Omental fat pad (tissue), 4 donors: ENCODE measurements around the gene PRR33. TPM values are rescaled to one million over a fixed set of nuclear protein-coding genes. Genes with fewer than 3 reads are reported as not detected.

Experiments used
- ATAC-seq: fragments of 150-250 bp; one replicate; pipeline ENCODE4 v1.9.1; 2016; ENCODE audit warnings: mild to moderate bottlenecking, moderate library complexity; ENCODE audit not compliant: low FRiP score
- DNase-seq: peaks from one replicate; pipeline ENCODE4 v3.0.0-alpha.2; 2019; ENCODE audit warnings: low spot score
- total RNA-seq, 4 donors: library from RNA; depleted of rRNA; stranded (reverse); fragments of >200 nt; gene quantifications; one replicate each; pipeline ENCODE4 v1.1.0, GENCODE V29; 2016
- TF ChIP-seq, protein P1 (sequence below), 3 donors: fragments of 450-650 bp; IDR thresholded peaks; one replicate each; pipeline ENCODE4 v1.5.1; 2016 to 2017; ENCODE audit warnings: antibody characterized with exemption in 3 of 3, mild to moderate bottlenecking in 3 of 3, moderate library complexity in 2 of 3

PRR33 gene
- total RNA-seq, 4 donors from 2014 or later = not detected

DNA sequence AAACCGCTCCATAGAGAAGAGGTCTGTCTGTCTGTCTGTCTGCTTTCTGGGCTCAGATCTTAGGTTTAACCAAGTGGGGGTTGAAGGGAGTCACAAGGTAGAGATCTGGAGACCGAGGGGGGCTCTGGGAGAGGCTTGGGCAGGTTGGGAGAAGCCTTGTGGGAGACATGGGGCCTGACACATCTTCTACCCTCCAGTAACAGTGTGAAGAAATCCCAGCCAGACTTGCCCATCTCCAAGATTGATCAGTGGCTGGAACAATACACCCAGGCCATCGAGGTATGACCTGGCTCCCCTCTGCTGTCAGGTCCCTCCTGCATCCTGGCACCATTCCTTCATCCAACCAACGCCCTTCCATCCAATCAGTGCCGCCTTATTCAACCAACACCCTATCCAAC, 7.4 kb downstream of the PRR33 start:
- TF ChIP-seq, protein P1, sequence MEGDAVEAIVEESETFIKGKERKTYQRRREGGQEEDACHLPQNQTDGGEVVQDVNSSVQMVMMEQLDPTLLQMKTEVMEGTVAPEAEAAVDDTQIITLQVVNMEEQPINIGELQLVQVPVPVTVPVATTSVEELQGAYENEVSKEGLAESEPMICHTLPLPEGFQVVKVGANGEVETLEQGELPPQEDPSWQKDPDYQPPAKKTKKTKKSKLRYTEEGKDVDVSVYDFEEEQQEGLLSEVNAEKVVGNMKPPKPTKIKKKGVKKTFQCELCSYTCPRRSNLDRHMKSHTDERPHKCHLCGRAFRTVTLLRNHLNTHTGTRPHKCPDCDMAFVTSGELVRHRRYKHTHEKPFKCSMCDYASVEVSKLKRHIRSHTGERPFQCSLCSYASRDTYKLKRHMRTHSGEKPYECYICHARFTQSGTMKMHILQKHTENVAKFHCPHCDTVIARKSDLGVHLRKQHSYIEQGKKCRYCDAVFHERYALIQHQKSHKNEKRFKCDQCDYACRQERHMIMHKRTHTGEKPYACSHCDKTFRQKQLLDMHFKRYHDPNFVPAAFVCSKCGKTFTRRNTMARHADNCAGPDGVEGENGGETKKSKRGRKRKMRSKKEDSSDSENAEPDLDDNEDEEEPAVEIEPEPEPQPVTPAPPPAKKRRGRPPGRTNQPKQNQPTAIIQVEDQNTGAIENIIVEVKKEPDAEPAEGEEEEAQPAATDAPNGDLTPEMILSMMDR (IDR thresholded peaks at IDR 0.05) = no peak
- ATAC-seq (no peak), DNase-seq (no peak)

DNA sequence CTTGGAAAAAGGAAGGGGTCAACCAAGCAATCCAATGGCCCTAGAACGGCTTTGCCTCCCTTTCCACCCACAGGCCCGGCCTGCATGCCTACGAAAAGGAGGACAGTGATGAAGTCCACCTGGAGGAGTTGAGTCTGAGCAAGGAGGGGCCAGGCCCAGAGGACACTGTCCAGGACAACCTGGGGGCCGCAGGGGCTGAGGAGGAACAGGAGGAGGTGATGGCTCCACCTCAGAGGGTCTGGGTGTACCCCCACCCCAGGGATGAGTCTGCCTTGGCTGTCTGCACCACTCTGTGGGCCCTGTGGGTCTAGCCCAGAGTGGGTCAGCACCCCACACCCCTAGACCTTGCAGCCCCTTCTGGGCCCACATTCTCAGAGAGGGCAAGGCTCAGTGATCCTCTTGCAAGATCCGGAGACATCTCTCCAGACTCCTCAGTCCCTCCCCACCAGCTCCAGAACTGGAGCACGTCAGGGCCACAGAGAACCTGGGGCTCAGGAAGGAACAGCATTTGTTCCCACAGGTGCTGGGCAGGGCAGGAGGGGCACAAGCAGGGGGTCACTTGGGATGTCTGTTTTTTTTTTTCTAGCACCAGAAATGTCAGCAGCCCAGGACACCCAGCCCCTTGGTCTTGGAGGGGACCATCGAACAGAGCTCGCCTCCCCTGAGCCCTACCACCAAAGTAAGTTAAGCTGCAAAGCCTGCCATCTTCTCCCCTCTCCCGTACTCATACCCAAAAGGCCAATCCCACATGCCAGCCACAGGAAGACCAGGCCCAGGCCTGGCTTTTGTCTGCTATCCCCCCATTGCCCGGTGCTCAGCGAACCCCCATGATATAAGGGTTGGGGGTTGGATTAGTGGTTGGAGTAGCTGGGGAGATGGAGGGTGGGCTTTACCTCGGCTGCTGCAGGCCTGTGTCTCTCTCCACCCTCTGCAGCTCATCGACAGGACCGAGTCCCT, 8.1 kb downstream of the PRR33 start:
- DNase-seq (no peak), ATAC-seq (no peak)
- TF ChIP-seq, protein P1 (IDR thresholded peaks at IDR 0.05) = no peak

DNA sequence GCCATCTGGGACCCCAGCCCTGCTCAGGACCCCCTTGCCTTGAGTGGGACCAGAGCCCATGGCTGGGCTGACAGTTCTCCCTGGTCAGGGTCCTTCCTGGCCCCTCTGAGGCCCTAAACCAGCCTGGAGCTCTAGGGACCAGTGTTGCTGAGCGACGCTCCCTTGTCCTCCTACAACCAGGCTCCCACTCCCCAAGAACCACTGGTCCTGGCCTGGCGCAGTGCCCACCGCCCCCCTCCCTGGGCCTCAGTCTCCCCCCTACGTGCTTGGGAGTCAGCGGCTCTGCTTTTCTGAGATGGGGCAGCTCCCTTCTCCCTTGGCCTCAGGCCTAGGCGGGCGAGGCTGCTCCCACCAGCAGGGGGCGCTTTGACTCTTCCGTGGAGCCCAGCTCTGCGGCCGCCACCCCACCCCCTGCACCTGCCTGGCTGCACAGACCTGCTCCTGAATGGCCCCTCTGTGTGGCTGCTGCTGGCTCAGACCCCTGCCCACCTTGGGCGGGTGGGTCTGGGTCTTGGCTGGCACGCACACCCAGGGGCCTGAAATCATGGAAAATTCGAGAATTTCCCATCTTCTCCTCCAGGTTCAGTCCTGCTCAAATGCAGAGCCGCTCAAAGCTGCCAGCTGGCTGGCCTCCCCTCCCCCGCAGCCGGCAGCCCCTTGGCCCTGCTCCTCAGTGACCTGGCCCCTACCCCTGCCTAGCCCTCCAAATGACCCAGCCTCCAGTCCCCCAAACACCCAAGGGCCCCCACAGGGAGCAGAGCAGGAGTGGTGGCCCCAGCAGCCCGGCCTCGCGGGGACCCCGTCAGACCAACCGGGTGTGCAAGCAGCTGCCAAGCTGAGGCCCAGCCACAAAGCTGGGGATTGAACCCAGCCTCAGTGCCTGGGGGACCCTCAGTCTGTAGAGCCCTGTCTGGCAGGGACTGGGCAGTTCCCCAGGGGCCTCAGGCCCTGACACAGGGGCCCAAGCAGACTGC, 9.1 kb downstream of the PRR33 start:
- ATAC-seq (peak; percentile 79), DNase-seq (peak; percentile 62)
- TF ChIP-seq, protein P1 (IDR thresholded peaks at IDR 0.05) = peak in 1 of 3 donors; percentile 94

DNA sequence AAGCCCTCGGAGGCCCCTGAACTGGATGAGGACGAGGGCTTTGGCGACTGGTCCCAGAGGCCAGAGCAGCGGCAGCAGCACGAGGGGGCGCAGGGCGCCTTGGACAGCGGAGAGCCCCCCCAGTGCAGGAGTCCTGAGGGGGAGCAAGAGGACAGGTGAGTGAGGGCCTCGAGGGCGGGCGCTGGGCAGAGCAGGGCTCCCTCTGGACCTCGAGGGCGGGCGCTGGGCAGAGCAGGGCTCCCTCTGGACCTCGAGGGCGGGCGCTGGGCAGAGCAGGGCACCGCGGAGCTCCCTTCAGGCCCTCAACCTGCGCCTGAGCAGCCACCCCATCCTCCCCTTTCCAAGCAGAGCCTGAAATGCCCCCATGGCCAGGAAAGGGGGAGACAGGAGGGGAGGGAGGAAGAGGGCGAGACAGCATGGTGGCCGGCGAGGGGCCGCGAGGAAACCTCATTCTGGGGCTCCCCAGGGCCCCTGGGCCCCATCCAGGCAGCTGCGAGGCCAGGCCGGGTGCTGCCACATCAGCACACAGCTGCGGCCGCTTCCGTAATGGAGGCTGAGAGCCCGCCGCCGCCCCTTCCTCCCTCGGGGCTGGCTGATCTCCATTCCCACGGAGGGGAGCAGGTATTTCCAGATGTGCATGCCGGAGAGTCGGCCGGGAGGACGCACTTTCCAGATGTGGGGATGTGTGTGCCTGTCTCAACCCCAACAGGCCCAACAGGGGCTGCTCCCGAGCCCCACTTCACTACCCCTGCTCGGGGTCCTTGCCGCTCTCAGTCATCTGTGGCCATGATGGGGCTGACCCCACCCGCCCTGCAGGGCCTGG, 10.0 kb downstream of the PRR33 start:
- TF ChIP-seq, protein P1 (IDR thresholded peaks at IDR 0.05) = no peak
- DNase-seq (no peak), ATAC-seq (no peak)

DNA sequence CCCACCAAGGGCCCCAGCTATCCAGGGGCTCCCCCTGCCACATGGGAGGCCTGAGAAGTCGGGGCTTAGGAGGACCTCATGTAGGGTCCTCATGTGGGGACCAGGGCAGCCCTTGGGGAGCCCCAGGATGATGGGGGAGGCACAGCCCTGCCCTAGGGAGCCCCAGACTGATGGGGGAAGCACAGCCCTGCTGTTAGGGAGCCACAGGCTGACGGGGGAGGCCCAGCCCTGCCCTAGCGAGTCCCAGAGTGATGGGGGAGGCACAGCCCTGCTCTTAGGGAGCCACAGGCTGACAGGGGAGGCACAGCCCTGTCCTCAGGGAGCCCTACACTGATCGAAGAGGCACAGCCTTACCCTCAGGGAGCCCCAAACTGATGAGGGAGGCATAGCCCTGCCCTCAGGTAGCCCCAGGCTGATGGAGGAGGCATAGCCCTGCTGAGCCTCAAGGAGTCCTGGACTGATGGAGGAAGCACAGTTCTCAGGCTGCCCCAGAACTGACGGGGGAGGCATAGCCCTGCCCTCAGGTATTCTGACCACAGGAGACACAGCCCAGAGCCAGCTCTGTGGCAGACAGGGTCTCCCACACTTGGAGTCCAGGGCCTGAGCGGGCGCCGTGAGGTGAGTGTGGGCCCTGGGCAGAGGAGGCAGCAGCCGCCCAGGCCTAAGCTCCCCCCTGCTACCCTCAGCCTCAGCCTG, 10.8 kb downstream of the PRR33 start:
- no peak for ATAC-seq
- DNase-seq = no peak
- TF ChIP-seq, protein P1 (IDR thresholded peaks at IDR 0.05) = no peak
